GM12801 (cell line): ENCODE measurements around the gene FLT3.

Experiments
- CTCF ChIP-seq: IDR thresholded peaks from one replicate; pipeline ENCODE4 v1.5.1; 2011; ENCODE audit warnings: control low read depth; ENCODE audit not compliant: insufficient read length; ENCODE audit errors: extremely low read depth

Gene FLT3

GRCh38 chr13:28026508-28026907 lies 73.9 kb downstream of the FLT3 start:
- no peak for TF ChIP-seq CTCF

GRCh38 chr13:28022848-28023518 lies 77.4 kb downstream of the FLT3 start:
- TF ChIP-seq CTCF: no peak

GRCh38 chr13:28014301-28014700 lies 86.1 kb downstream of the FLT3 start:
- TF ChIP-seq CTCF: no peak

- no peak for TF ChIP-seq CTCF
These were observed 86.9 kb downstream of the FLT3 start for GRCh38 chr13:28013482-28013881.

GRCh38 chr13:28012896-28013295 lies 87.5 kb downstream of the FLT3 start:
- no peak for TF ChIP-seq CTCF

- TF ChIP-seq CTCF: no peak
These were observed 88.0 kb downstream of the FLT3 start for GRCh38 chr13:28012383-28012782.

- TF ChIP-seq CTCF: no peak
These were observed 90.3 kb downstream of the FLT3 start for GRCh38 chr13:28010046-28010445.
